Effector memory CD8-positive, alpha-beta T cell (primary cell): ENCODE data around the gene OR2A1.
"Not testable (repeated sequence)": the region's sequence is repeated elsewhere in the genome, so short reads cannot be mapped to it uniquely, and the experiment has no call there.

Experiments used
- ATAC-seq: fragments of 150-1000 bp; cut with Tn5 transposase; replicated peaks from 2 replicates; pipeline ENCODE4 v1.10.0; 2021; ENCODE audit warnings: mild to moderate bottlenecking, moderate library complexity
- DNase-seq, 3 experiments: peaks; one replicate each; pipeline ENCODE4 v3.0.0; 2021
- H3K27ac Mint-ChIP-seq, 2 donors: one replicate each; pipeline ENCODE4 v1.8.0; 2022; ENCODE audit warnings: mild to moderate bottlenecking in 2 of 2, mixed read lengths in 2 of 2, moderate library complexity in 2 of 2
- H3K27me3 Mint-ChIP-seq, 2 donors: one replicate each; pipeline ENCODE4 v1.8.0; 2022; ENCODE audit warnings: mixed read lengths in 2 of 2
- H3K36me3 Mint-ChIP-seq: one replicate; pipeline ENCODE4 v1.8.0; 2022; ENCODE audit warnings: mild to moderate bottlenecking, moderate library complexity, mixed read lengths; ENCODE audit not compliant: insufficient read depth
- H3K4me1 Mint-ChIP-seq, 2 donors: one replicate each; pipeline ENCODE4 v1.8.0; 2022; ENCODE audit warnings: low read depth in 2 of 2, mixed read lengths in 2 of 2
- H3K4me3 Mint-ChIP-seq, 2 donors: one replicate each; pipeline ENCODE4 v1.8.0; 2022; ENCODE audit warnings: mild to moderate bottlenecking in 2 of 2, mixed read lengths in 2 of 2, moderate library complexity in 2 of 2
- H3K9me3 Mint-ChIP-seq, 2 donors: one replicate each; pipeline ENCODE4 v1.8.0; 2022; ENCODE audit warnings: mixed read lengths in 2 of 2
- total RNA-seq, 9 experiments: gene quantifications; one replicate each; lab custom pipeline; 2026; lab: John Stamatoyannopoulos, UW

OR2A1 gene
- total RNA-seq = 0 to 0.13 (median 0) reads per million in 9 experiments

- ATAC-seq, H3K9me3 Mint-ChIP-seq: not testable (repeated sequence)
These were observed at the start of gene OR2A1 for GRCh38 chr7:144311872-144312469. Gene OR2A1, plus strand, starts transcription at chr7:144312419. Its CDS starts 5,706 bp downstream, at chr7:144318125.

GRCh38 chr7:144264692-144265091, 47.5 kb upstream of the OR2A1 start, which contains the start of gene OR2A7:
Gene OR2A7, minus strand, starts transcription at chr7:144264792. Its CDS starts 5,164 bp downstream, at chr7:144259628.
- not testable (repeated sequence) for H3K9me3 Mint-ChIP-seq, DNase-seq, H3K27ac Mint-ChIP-seq, H3K4me1 Mint-ChIP-seq, H3K4me3 Mint-ChIP-seq, H3K36me3 Mint-ChIP-seq, H3K27me3 Mint-ChIP-seq, ATAC-seq

More at GRCh38 chr7:144311872-144312469, at the start of gene OR2A1:
- not testable (repeated sequence) for DNase-seq, H3K4me1 Mint-ChIP-seq, H3K27me3 Mint-ChIP-seq, H3K27ac Mint-ChIP-seq, H3K36me3 Mint-ChIP-seq, H3K4me3 Mint-ChIP-seq

- not testable (repeated sequence) for H3K27ac Mint-ChIP-seq, H3K36me3 Mint-ChIP-seq, H3K9me3 Mint-ChIP-seq, H3K4me1 Mint-ChIP-seq, DNase-seq, H3K27me3 Mint-ChIP-seq, H3K4me3 Mint-ChIP-seq, ATAC-seq
These were observed 43.0 kb upstream of the OR2A1 start, which contains the start of gene CTAGE8 for GRCh38 chr7:144269188-144269587. Gene CTAGE8, minus strand, starts transcription at chr7:144269288. Its CDS starts 38 bp downstream, at chr7:144269250.

- DNase-seq, H3K27me3 Mint-ChIP-seq, H3K27ac Mint-ChIP-seq, H3K4me3 Mint-ChIP-seq, ATAC-seq, H3K36me3 Mint-ChIP-seq, H3K4me1 Mint-ChIP-seq, H3K9me3 Mint-ChIP-seq: not testable (repeated sequence)
These were observed 36.9 kb upstream of the OR2A1 start for GRCh38 chr7:144275281-144275680.

GRCh38 chr7:144280010-144280409, 32.2 kb upstream of the OR2A1 start:
- H3K4me1 Mint-ChIP-seq, H3K27me3 Mint-ChIP-seq, H3K27ac Mint-ChIP-seq, DNase-seq, ATAC-seq, H3K4me3 Mint-ChIP-seq, H3K9me3 Mint-ChIP-seq, H3K36me3 Mint-ChIP-seq: not testable (repeated sequence)

GRCh38 chr7:144281981-144282380, 30.2 kb upstream of the OR2A1 start:
- H3K4me3 Mint-ChIP-seq, H3K9me3 Mint-ChIP-seq, DNase-seq, H3K36me3 Mint-ChIP-seq, ATAC-seq, H3K4me1 Mint-ChIP-seq, H3K27ac Mint-ChIP-seq, H3K27me3 Mint-ChIP-seq: not testable (repeated sequence)

- not testable (repeated sequence) for DNase-seq, H3K36me3 Mint-ChIP-seq, H3K4me3 Mint-ChIP-seq, H3K27ac Mint-ChIP-seq, ATAC-seq, H3K9me3 Mint-ChIP-seq, H3K4me1 Mint-ChIP-seq, H3K27me3 Mint-ChIP-seq
These were observed 29.7 kb upstream of the OR2A1 start for GRCh38 chr7:144282490-144282889.

GRCh38 chr7:144283716-144284115, 28.5 kb upstream of the OR2A1 start:
- ATAC-seq, DNase-seq, H3K4me1 Mint-ChIP-seq, H3K27ac Mint-ChIP-seq, H3K4me3 Mint-ChIP-seq, H3K27me3 Mint-ChIP-seq, H3K9me3 Mint-ChIP-seq, H3K36me3 Mint-ChIP-seq: not testable (repeated sequence)

GRCh38 chr7:144287171-144287784, 24.9 kb upstream of the OR2A1 start:
- not testable (repeated sequence) for H3K27me3 Mint-ChIP-seq, DNase-seq, ATAC-seq, H3K36me3 Mint-ChIP-seq, H3K27ac Mint-ChIP-seq, H3K4me3 Mint-ChIP-seq, H3K4me1 Mint-ChIP-seq, H3K9me3 Mint-ChIP-seq

GRCh38 chr7:144291607-144292006, 20.6 kb upstream of the OR2A1 start:
- not testable (repeated sequence) for H3K27me3 Mint-ChIP-seq, DNase-seq, H3K4me3 Mint-ChIP-seq, ATAC-seq, H3K4me1 Mint-ChIP-seq, H3K27ac Mint-ChIP-seq, H3K9me3 Mint-ChIP-seq, H3K36me3 Mint-ChIP-seq

- H3K9me3 Mint-ChIP-seq, H3K27me3 Mint-ChIP-seq, DNase-seq, H3K4me1 Mint-ChIP-seq, H3K36me3 Mint-ChIP-seq, H3K27ac Mint-ChIP-seq, H3K4me3 Mint-ChIP-seq: not testable (repeated sequence)
- ATAC-seq = peak; percentile 25
These were observed 19.6 kb upstream of the OR2A1 start for GRCh38 chr7:144292384-144293161.

- not testable (repeated sequence) for DNase-seq, H3K27me3 Mint-ChIP-seq, H3K9me3 Mint-ChIP-seq, H3K36me3 Mint-ChIP-seq, H3K4me1 Mint-ChIP-seq, H3K27ac Mint-ChIP-seq, H3K4me3 Mint-ChIP-seq
- ATAC-seq = peak; percentile 74
These were observed 18.3 kb upstream of the OR2A1 start for GRCh38 chr7:144293794-144294499.

GRCh38 chr7:144302578-144303303, 9.5 kb upstream of the OR2A1 start:
- not testable (repeated sequence) for ATAC-seq, H3K27me3 Mint-ChIP-seq, H3K4me1 Mint-ChIP-seq, H3K9me3 Mint-ChIP-seq, DNase-seq, H3K4me3 Mint-ChIP-seq, H3K36me3 Mint-ChIP-seq, H3K27ac Mint-ChIP-seq
